ENCODE results near the gene SH3TC1. TPM values are rescaled to one million over a fixed set of nuclear protein-coding genes. Genes with fewer than 3 reads are reported as not detected.

Gene SH3TC1
- total RNA-seq, 1 donor from 2014 or later, result 73.1 TPM

DNA sequence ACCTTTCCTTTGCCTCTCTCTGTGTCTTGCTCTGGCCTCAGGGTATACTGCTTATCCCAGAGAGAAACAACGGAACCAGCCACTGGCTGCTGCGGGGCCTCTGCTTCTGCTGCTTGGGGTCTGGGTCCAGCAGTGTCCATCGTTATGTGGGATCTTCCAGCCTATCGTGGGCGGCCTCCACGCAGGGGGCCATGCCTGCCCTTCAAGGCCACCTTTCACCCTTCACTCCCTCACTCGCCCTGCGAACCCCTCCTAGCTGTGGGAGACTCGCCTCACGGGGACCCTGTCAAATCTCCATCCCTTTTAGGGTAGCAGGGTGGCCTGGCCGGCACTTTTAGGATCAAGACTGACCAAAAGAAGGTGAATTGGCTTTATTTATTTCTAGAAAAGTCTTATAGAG lies 21.1 kb upstream of the SH3TC1 start:
- DNase-seq, result no peak
- no peak for ATAC-seq
- intact Hi-C loops (cut with DNase I), result no loop called here

DNA sequence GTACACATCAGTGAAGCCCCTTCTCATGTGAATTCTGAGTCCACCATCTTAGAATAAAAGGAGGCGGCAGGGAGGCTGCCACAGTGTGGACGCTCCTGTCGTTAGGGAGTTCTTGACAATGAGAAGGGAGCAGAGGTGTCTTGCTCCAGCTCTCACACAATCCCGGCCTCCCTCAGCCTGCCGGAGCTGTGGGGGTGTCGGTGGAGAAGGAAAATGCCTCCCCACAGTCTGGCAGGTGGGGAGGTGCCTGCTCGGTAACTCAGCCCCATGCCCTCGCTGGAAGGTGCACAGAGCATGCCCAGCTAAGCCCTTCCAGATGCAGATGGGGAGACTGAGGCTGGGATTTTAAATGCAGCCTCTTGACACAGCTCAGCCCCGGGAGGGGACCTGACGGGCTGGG lies 20.0 kb upstream of the SH3TC1 start:
- intact Hi-C loops (cut with DNase I), result no loop called here
- no peak for ATAC-seq
- TF ChIP-seq, protein P1, sequence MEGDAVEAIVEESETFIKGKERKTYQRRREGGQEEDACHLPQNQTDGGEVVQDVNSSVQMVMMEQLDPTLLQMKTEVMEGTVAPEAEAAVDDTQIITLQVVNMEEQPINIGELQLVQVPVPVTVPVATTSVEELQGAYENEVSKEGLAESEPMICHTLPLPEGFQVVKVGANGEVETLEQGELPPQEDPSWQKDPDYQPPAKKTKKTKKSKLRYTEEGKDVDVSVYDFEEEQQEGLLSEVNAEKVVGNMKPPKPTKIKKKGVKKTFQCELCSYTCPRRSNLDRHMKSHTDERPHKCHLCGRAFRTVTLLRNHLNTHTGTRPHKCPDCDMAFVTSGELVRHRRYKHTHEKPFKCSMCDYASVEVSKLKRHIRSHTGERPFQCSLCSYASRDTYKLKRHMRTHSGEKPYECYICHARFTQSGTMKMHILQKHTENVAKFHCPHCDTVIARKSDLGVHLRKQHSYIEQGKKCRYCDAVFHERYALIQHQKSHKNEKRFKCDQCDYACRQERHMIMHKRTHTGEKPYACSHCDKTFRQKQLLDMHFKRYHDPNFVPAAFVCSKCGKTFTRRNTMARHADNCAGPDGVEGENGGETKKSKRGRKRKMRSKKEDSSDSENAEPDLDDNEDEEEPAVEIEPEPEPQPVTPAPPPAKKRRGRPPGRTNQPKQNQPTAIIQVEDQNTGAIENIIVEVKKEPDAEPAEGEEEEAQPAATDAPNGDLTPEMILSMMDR (IDR thresholded peaks at IDR 0.05), result no peak
- H3K27me3 ChIP-seq (ENCODE audit: low read depth), result no peaks in the 10 kb centered on the region
- H3K36me3 ChIP-seq, result no peaks in the 10 kb centered on the region
- H3K27ac ChIP-seq, result no peak overlapping the region
- DNase-seq, result no peak
- no peaks in the 10 kb centered on the region for H3K9me3 ChIP-seq
- no peak overlapping the region for H3K4me3 ChIP-seq
- H3K4me1 ChIP-seq, result peaks cover 36% of the 10 kb centered on the region

More for the DNA sequence above, 21.1 kb upstream of the SH3TC1 start:
- Histone ChIP-seq H3K27me3 (ENCODE audit: low read depth) (no peaks in the 10 kb centered on the region), H3K4me3 (no peak overlapping the region), H3K27ac (no peak overlapping the region), H3K9me3 (no peaks in the 10 kb centered on the region), H3K4me1 (peaks cover 26% of the 10 kb centered on the region), H3K36me3 (no peaks in the 10 kb centered on the region)
- TF ChIP-seq, protein P1 (IDR thresholded peaks at IDR 0.05), result no peak

DNA sequence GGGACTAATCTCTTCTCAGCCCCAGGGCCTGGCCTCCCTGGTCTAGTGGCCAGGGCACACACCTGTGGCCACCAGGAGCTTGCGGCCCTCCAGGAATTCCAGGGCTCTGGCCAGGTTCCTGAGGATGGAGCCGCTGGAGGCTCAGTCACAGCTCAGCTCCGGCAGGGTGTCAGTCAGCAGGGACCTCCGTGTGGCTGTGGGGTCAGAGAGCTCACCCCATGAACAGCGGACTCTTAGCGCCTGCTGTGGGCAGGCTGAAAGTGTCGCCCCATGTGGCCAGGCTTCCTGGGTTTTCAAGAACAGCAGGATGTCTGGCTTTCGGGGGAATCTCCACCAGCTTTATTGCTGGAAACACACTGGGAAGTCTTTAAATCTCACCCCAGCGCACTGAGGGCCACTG lies 19.3 kb upstream of the SH3TC1 start:
- no peak overlapping the region for H3K4me3 ChIP-seq
- no peaks in the 10 kb centered on the region for H3K36me3 ChIP-seq
- DNase-seq, result no peak
- intact Hi-C loops (cut with DNase I), result no loop called here
- TF ChIP-seq, protein P1 (IDR thresholded peaks at IDR 0.05), result no peak
- no peak for ATAC-seq
- H3K27me3 ChIP-seq (ENCODE audit: low read depth), result no peaks in the 10 kb centered on the region
- H3K27ac ChIP-seq, result no peak overlapping the region
- no peaks in the 10 kb centered on the region for H3K9me3 ChIP-seq
- H3K4me1 ChIP-seq, result peaks cover 36% of the 10 kb centered on the region

DNA sequence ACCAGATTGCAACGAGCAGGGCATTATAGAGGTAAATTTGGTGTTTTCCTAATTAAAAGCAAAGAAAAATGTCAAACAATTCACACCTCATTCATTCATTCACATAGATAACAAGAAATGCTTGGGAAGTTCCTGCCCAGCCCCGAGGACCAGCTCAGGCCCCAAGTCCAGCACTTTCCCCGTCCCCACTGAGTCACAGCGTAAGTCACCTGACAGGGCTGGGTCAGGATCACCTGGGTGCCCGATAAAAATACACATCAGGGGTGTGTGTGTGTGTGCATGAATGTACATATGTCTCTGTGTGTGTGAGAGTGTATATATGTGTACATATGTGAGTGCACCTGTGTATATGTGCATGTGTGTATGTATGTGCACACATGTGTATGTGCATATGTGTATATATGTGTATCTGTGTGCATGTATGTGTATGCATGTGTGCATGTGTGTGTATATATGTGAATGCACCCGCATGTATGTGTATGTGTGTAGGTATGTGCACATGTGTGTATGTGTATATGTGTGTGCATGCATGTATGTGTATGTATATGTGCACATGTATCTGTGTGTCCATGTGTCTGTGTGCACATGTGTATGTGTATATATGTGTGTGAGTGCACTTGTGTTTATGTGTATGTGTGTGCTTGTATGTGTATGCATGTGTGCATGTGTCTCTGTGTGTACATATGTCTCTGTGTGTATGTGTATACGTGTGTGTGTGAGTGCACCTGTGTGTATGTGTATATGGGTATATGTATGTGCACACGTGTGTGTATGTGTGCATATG lies 18.6 kb upstream of the SH3TC1 start:
- H3K9me3 ChIP-seq, result no peaks in the 10 kb centered on the region
- intact Hi-C loops (cut with DNase I), result no loop called here
- ATAC-seq, result no peak
- no peaks in the 10 kb centered on the region for H3K27me3 ChIP-seq (ENCODE audit: low read depth)
- H3K27ac ChIP-seq, result no peak overlapping the region
- TF ChIP-seq, protein P1 (IDR thresholded peaks at IDR 0.05), result no peak
- no peak for DNase-seq
- H3K4me3 ChIP-seq, result no peak overlapping the region
- H3K4me1 ChIP-seq, result peaks cover 36% of the 10 kb centered on the region
- H3K36me3 ChIP-seq, result no peaks in the 10 kb centered on the region

DNA sequence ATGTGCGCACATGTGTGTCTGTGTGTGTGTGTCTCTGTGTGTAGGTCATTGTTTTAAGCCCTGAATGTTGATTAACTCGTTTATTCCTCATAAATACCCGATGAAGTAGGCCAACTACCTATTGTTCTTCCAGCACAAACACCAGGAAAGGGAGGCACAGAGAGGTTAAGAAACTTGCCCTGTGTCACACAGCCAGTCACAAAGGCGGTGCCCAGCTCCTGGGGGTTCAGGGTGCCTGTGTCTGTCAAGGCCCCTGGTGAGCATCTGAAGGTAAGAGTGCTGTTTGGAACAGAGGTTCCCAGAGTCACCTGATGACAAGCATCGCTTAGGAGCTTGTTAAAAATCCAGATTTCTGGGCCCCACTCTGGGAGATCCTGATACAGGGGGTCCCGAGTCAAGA lies 18.0 kb upstream of the SH3TC1 start:
- ATAC-seq (no peak), DNase-seq (no peak)
- H3K27me3 ChIP-seq (ENCODE audit: low read depth), result no peaks in the 10 kb centered on the region
- intact Hi-C loops (cut with DNase I), result no loop called here
- no peaks in the 10 kb centered on the region for H3K9me3 ChIP-seq
- no peaks in the 10 kb centered on the region for H3K36me3 ChIP-seq
- H3K4me3 ChIP-seq, result no peak overlapping the region
- TF ChIP-seq, protein P1 (IDR thresholded peaks at IDR 0.05), result no peak
- peaks cover 36% of the 10 kb centered on the region for H3K4me1 ChIP-seq
- H3K27ac ChIP-seq, result no peak overlapping the region
